Bone marrow (tissue), 2 donors: ENCODE results near the gene ANKRD11.
A peak's percentile ranks its signal among the peaks of the same experiment; 100 is the strongest.
"Not testable (repeated sequence)": the region's sequence is repeated elsewhere in the genome, so short reads cannot be mapped to it uniquely, and the experiment has no call there.

Experiments used
- DNase-seq, 2 donors: peaks; one replicate each; lab custom pipeline; 2025; lab: John Stamatoyannopoulos, UW

The ANKRD11 gene

GRCh38 chr16:89363621-89364393 is 126.6 kb downstream of the ANKRD11 start:
- peak in 1 of 2 donors; percentile 83 for DNase-seq

- DNase-seq = not testable (repeated sequence)
Observed at GRCh38 chr16:89362540-89363223, 127.7 kb downstream of the ANKRD11 start.

GRCh38 chr16:89361751-89362539 is 128.4 kb downstream of the ANKRD11 start:
- no peak for DNase-seq

DNA sequence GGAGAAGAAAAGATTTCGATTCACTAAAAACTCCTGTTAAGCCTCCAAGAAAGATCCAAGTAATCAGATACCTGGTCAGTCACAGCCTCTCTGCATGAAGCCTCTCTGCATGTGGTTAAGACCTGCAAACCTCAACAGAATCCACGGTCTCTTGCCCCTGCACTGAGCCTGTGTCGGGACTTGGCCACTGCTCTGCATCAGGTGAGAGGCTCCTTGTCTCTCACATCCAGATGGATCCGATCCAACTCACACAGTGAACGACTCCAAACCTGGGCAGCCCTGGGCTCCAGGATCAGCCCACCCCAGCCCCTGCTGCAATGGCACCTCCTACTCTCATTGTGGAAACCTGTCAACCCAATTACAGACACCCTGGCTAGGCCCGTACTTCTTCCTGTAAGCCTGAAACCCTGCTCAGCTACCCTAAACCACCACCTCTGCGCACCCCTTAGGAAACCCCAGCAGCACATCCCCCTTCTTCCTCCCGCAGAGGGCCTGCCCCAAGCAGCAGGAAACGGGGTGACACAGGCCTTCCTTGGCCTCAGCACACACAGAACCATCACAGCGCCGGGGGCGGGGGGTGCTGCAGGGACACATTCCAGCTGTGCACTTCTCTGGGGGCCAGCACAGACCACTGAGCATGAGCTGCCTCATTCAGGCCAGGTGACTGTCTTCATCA is 129.5 kb downstream of the ANKRD11 start:
- peak; percentile 6 to 91 for DNase-seq

- no peak for DNase-seq
Observed at GRCh38 chr16:89359264-89360147, 130.9 kb downstream of the ANKRD11 start.

DNA sequence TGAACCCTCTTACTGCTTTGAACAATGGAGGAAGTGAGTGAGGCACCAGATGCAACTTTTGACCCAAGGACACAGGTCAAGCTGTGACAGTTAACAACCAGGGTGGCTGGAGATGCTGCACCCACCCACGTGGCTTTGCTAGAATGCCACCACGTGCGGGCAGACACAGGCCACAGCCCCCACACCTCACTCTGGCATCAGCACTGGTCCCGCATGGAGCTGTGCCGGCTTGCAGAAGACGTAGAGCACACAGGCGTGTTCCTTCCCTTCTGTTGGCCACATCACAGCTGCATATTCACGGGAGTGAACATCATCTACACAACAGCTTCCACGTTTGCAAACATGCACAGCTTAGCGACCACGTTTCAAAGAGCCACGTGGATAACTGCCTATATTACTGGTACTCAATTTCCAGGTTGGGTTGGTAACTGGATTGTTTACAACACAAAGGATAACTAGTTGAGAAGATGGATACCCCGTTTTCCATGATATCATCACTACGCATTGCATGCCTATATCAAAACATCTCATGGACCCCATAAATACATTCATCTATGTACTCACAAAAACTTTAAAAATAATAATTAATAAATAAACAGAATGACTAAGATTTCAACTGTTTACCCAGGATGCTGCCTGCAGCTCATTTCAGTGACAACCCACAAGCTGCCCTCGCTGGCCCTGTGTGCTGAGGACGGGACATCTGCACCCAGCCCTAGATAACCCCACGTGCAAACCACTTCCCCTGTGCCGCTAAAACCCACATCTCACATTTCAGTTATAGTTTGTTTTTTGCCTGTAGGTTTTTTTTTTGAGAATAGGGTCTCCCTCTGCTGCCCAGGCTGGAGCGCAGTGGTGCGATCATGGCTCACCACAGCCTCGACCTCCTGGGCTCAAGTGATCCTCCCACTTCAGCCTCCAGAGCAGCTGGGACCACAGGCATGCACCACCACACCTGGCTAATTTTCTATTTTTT is 132.0 kb downstream of the ANKRD11 start:
- DNase-seq = no peak

GRCh38 chr16:89357055-89357816 is 133.1 kb downstream of the ANKRD11 start:
- DNase-seq = peak in 1 of 2 donors; percentile 30

DNA sequence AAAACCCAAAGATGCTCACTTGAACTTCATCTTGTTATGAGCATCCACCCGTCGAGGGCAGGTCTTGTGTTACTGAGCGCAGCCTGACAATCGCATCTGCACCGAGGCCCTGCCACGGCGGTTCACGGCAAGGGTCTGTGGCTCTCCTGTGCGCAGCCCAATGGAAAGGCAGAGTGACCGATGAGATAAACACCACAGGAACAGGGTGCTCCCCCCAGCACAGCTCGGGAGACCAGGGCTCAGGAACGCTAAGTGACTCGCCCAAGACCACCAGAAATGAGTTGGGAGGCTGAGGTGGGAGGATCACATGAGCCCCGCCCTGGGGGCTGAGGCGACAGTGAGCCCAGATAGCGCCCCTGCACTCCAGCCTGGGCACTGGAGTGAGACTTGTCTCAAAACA is 134.7 kb downstream of the ANKRD11 start:
- DNase-seq = no peak

DNA sequence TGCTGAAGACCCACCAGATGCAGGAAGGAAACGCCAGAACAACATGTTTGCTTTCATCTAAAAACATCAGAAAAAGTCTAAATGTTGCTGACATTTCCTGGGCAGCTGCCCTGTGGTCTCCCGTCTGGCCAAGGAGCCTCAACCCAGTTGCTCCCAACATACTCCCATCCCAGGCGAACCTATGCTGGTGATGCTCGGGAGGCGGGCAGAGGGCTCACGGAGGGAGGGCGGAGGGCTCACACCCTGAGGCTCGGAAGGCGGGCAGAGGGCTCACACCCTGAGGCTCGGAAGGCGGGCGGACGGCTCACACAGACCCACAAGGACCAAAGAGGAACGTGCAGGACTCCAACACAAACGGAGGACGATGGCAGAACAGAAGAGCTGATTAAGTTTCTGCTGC is 135.4 kb downstream of the ANKRD11 start:
- DNase-seq = no peak

DNA sequence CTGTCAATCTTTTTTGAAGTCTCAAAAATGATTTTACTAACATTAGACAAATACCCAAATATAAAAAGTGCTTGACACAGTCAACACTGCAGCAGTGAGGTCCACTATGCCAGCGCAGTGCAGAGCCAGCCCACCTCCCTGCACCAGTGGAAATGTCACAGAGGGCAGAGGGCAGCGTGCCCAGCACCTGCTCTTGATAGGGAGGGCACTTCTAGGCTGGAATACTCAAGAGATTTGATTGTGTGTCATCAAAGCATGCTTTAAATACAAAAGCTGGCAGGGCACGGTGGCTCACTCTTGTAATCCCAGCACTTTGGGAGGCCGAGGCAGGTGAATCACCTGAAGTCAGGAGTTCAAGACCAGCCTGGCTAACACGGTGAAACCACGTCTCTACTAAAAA is 136.0 kb downstream of the ANKRD11 start:
- no peak for DNase-seq

- DNase-seq = no peak
Observed at GRCh38 chr16:89352091-89352681, 138.2 kb downstream of the ANKRD11 start.

DNA sequence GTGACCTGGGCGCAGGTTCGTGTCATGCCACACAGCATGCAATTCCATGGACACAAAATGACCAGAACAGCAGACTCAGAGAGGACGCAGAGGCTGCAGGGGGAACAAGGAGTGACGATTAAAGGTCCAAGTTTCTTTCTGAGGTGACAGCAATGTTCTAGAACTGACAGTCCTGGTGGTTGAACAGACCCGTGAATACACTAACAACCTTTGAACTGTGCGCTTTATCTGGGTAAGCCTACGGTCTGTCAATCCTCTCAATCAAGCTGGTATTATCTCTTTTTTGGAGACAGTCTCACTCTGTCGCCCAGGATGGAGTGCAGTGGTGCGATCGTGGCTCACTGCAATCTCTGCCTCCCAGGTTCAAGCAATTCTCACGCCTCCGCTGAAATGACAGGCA is 138.7 kb downstream of the ANKRD11 start:
- no peak for DNase-seq

GRCh38 chr16:89350701-89351380 is 139.5 kb downstream of the ANKRD11 start:
- DNase-seq = no peak

DNA sequence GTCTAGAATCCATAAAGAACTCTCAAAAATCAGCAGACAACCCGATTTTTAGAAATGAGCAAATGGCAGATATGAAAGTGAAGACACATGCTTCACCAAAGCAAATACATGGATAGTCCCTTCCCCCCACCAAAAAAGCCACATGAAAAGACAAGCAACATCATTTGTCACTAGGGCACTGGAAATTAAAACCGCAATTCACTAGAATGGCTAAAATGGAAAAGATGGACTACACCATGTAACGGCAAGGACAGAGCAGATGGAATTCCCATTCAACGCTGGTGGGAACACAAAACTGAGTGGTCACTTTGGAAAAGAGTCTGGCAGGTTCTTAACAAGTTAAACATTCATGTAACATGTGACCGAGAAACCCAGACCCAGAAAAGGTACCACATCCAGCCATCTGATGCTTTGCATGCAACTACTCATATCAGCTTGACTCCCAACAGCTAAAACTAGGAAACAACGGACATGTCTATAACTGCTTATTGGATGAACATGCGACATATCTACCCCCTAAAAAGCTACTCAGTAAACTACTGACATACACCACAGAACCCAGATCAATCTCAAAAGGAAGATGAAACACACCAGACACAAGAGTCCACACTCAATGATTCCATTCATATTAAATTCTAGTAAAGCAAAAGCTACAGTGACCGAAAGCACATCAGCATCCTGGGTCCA is 140.3 kb downstream of the ANKRD11 start:
- DNase-seq = no peak

DNA sequence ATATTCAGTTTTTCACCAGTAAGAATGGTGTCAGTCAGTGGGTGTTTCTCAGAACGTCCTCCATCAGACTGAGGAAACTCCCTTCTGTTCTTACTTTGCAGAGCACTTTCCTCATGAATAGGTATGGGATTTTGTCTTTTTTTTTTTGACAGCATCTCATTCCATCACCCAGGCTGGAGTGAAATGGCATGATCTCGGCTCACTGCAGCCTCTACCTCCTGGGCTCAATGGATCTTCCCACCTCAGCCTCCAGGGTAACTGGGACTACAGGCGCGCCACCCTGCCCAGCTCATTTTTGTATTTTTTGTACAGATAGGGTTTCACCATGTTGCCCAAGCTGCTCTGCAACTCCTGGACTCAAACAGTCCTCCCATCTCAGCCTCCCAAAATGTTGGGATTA is 142.6 kb downstream of the ANKRD11 start:
- DNase-seq = no peak

DNA sequence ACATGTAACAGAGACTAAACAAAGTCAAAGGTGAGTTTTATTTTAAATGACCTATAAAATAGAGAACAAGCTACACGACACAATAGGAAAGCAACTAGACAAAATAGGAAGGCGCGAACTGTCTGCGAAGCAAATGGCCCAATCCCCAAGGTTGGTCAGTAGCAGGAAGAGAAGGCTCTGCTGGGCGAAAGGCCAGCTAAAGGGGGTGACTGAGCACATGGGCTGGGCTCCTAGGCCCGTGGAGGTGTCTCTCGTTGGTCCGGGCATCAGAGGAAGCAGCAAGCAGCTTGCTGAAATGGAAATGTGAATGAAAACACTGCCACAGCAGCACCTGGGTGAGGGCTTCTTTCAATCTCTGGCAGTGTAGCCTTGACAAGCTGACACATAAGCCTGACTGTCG is 143.5 kb downstream of the ANKRD11 start:
- DNase-seq = no peak

DNA sequence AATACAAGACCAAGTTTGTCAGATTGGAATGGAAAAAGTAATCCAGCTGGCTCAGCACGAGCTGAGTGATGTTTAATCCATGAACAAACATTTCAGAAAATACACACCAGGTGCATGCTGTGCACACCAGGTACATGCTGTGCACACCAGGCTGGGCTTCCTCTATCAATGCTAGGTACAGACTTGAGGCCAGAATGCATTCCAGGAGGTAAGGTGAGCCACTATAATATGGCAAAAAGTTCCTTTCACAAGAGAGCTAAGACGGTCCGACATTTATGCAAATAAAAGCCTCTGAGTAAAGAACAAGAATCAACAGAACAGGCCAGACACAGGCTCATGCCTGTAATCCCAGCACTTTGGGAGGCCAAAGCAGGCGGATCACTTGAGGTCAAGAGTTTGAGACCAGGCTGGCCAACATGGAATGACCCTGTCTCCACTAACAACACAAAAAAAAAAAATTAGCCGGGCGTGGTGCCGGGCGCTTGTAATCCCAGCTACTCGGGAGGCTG is 144.7 kb downstream of the ANKRD11 start:
- no peak for DNase-seq
